GM12874 (cell line): ENCODE data around the gene BIRC6.

Experiments
- TF ChIP-seq, protein P1 (sequence below): IDR thresholded peaks from 2 replicates; pipeline ENCODE4 v1.5.1; 2011; ENCODE audit warnings: low read depth, mild to moderate bottlenecking, control low read depth, low read length, moderate library complexity; ENCODE audit not compliant: insufficient read depth

BIRC6 gene

DNA sequence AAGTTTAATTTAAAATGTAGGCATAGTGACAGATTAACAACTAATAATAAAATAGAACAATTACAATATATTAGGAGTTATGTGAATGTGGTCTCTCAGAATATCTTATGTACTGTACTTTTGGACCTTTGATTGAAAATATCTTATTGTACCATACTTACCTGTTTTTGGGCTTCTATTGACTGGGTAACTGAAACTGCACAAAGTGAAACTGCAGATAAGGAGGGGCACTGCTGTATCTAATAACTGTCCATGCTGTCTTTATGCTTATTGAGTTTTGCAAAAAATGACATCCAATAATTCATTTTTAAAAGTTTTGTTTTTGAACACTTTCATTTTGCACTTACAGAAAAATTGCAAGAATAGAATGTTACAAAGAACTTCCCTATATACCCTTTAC lies 19.9 kb downstream of the BIRC6 start:
- TF ChIP-seq, protein P1, sequence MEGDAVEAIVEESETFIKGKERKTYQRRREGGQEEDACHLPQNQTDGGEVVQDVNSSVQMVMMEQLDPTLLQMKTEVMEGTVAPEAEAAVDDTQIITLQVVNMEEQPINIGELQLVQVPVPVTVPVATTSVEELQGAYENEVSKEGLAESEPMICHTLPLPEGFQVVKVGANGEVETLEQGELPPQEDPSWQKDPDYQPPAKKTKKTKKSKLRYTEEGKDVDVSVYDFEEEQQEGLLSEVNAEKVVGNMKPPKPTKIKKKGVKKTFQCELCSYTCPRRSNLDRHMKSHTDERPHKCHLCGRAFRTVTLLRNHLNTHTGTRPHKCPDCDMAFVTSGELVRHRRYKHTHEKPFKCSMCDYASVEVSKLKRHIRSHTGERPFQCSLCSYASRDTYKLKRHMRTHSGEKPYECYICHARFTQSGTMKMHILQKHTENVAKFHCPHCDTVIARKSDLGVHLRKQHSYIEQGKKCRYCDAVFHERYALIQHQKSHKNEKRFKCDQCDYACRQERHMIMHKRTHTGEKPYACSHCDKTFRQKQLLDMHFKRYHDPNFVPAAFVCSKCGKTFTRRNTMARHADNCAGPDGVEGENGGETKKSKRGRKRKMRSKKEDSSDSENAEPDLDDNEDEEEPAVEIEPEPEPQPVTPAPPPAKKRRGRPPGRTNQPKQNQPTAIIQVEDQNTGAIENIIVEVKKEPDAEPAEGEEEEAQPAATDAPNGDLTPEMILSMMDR: no peak

DNA sequence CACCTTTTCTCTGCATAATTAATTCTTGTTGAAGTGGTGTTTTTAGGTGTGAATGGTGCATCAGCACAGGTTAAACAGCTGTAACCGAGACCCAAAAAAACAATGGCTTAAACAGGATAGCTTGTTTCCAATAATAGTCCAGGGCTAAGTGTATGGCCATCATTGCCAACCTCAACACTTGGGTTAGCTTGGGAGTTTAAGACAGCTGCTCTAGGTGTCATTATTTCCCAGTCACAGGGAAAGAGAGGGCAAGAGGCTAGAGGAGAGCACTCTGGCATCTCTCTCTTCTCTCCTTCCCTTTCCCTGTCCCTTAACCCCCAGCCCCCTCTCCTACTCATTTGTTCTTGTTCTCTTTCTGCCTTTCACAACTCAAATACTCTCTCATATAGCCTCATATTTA lies 21.1 kb downstream of the BIRC6 start:
- TF ChIP-seq, protein P1: no peak

DNA sequence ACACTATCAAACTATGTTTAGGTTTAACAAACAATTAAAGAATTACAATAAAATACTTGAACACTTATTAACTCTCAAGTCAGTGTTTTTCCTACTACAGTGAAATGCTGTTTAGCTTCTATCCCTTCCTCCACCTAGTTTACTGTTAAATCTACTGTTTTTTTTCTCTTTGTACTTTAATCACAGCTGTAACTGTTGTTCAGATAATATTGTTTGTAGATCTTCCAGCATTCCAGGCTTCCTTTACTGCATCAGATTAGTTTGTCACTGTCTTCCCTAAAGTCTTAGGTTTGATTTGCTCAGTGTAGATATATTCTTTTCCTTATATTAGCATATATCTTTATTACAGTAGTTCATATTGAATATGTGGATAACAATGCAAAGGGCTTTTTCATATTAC lies 22.5 kb downstream of the BIRC6 start:
- TF ChIP-seq, protein P1: no peak

DNA sequence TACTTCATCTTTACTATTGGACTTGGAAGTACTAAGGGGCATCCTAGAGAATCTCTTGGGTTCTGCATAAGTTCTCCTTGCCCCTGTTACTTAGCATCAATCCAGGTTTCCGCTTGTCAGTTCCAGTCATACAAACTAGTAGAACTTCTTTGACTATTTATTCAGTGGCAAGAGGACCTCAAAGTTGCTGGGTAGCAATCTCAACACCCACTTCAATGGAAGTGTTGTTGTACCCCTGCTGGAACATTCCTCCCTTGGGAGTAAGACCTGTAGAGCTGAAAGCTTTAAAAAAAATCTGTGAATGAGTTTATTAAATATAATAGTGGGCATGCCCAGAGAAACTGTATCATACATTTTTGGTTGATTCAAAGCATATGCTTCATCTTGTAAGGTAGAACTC lies 27.0 kb downstream of the BIRC6 start:
- TF ChIP-seq, protein P1: no peak

DNA sequence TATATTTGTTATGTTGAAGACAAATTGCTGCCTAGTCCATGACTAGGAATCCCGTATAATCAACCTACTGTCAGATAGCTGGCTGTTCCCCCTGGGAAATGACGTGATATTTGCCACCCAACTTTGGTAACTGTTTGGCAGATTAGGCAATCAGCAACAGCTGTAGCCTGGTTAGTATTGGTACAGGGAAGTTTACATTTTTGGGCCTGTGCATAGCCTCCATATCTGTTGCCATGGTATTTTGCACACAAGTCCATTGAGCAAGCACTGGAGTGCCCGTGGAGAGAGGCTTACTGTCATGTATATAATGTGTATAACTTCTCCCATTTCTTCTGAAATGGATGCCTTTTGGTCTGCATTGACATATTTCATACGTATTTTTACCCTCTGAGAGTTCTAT lies 27.7 kb downstream of the BIRC6 start:
- TF ChIP-seq, protein P1: no peak

DNA sequence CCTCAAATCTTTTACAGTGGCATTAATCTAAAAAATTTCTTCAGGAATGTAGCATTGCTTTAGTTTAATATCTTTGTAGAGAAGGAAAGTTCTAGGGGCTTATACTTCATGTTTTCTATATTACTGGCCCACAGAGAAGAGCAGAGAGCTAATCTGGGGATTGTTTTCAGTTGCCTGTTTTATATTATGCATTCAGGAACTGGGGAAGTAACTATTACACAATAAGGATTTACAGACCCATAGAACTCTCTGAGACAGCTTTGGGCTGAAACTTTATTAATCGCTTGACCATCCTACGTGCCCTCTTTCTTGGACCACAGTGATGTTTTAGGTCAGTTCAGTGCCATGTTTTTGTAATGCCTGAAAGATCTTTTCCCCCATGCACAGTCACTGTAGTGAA lies 29.9 kb downstream of the BIRC6 start:
- TF ChIP-seq, protein P1: no peak

DNA sequence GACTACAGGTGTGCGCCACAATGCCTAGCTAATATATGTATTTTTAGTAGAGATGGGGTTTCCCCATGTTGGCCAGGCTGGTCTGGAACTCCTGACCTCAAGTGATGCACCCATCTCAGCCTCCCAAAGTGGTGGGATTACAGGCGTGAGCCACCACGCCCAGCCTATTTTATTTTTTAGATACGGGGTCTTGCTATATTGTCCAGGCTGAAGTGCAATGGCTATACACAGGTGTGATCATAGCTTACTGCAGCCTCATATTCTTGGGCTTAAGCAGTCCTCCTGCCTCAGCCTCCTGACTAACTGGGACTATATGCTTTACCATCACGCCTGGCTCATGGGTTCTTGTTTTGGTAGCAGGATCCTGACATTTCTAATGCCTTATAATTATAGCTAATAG lies 42.4 kb downstream of the BIRC6 start:
- TF ChIP-seq, protein P1: no peak

DNA sequence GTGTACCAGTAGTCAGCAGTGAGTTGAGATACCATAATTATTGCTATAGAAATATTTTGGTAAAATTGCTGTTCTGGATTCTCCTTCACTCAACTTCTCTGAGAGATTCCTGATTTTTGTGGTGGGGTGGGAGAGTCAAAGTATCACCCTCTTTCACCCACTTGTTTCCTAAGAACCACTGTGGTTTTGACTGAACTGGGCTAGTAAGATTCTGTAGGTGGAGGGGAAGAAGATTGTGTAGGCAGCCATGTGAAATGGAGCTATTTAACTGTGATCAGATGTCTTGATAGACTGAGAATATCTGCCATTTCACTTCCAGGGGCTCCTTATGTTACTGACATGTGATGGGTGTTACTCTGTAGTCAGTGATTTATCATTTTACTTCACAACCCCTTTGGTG lies 45.3 kb downstream of the BIRC6 start:
- TF ChIP-seq, protein P1: no peak
